ENCODE results near the gene CPEB4.

- no peak for TF ChIP-seq EZH2 (IDR thresholded peaks at IDR 0.05)
- no peak for TF ChIP-seq POLR2AphosphoS5 (IDR thresholded peaks at IDR 0.05; ENCODE audit: borderline replicate concordance, low read depth, low read length)
- no peak for TF ChIP-seq FOXP2 (optimal IDR thresholded peaks at IDR 0.05; ENCODE audit: control extremely low read depth, extremely low read length, insufficient read depth)
These were observed 84.9 kb downstream of the CPEB4 start for GRCh38 chr5:173972925-173973615.
